ENCODE data around the gene PLAC1. TPM values are rescaled to one million over a fixed set of nuclear protein-coding genes. Genes with fewer than 3 reads are reported as not detected.

PLAC1 gene
- polyA plus RNA-seq, 3 donors from 2014 or later, result not detected

DNA sequence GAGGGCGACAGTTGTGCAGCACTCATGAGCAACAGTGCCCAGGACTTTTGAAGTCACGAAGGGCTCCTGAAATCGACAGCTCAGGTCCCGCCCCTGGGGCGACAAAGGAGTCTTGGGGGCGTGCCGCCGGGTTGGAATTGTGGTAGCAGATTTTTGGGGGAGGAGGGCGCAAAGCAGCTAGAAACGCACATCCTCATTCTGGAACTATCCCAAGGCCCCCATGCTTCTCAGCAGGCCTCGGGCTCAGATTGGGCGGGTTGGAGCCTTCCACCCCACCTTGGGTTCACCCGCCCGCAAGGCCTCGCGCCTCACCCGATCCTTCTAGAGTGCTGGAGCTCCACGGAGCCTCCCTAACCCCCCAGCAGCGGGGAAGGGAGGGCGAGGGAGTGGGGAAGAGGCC, 112.8 kb downstream of the PLAC1 start:
- Mint-ChIP-seq H3K4me3 (no peak overlapping the region), H3K27ac (no peak overlapping the region), H3K36me3 (no peaks in the 10 kb centered on the region), H3K9me3 (peaks cover 0 to 5% (median 0%) of the 10 kb centered on the region in 6 donors), H3K27me3 (ENCODE audit: low read depth in 3 of 3) (peaks cover 13 to 50% (median 25%) of the 10 kb centered on the region in 3 donors), H3K4me1 (peaks cover 22% of the 10 kb centered on the region in 2 donors)
- DNase-seq, result no peak

DNA sequence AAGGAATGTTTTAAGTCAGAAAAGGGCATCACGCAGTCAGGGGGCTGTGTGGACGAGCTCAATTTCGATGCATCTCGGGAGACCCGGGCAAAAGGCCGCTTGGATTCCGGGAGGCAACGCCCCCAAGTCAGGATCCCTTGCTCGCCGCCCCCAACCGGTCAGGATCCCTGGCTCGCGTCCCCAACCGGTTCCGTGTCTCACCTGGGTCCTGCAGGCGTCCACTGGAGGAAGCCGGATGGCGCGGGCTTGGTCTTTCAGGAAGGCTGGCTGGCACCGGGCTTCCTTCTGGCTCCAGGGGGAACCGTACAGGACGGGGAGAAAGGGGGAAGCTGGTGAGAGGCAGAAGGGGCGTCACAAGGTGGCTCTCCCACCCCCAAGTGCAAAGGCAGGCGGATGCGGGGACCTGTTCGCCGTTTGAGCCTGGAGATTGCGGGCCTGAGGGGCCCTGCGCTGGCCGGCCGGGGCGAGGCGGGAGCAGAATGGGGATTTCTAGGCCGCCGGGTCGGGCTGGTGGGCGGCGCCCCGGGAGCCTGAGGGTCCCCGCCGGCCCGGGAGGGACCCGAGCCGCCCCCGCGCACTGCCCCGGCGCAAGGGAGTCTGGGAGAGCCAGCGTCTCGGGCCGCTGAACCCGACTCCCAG, 113.6 kb downstream of the PLAC1 start:
- Mint-ChIP-seq H3K4me3 (no peak overlapping the region), H3K36me3 (no peaks in the 10 kb centered on the region), H3K9me3 (peaks cover 0 to 3% (median 0%) of the 10 kb centered on the region in 6 donors), H3K27ac (no peak overlapping the region), H3K4me1 (peaks cover 13 to 15% of the 10 kb centered on the region in 2 donors), H3K27me3 (ENCODE audit: low read depth in 3 of 3) (peaks cover 8 to 41% (median 22%) of the 10 kb centered on the region in 3 donors)
- DNase-seq, result no peak

DNA sequence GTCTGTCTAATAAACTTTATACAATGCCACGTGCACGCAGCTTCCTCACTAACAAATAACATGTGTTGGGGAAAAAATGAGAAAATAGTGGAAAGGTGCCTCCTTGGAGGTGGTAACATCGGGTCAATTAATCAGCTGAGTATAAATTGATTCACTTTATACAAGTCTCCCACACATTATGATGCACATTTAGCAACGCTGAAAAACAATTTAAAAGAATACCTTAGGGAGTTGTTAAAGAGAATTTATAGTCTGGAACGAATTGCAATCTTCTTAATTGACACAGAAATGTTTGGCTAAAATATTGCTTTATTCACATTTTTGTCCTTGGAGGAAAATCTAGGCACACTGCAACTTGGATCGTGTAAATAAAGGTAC, 114.1 kb downstream of the PLAC1 start:
- H3K9me3 Mint-ChIP-seq, result peaks cover 0 to 3% (median 0%) of the 10 kb centered on the region in 6 donors
- peaks cover 11 to 13% of the 10 kb centered on the region in 2 donors for H3K4me1 Mint-ChIP-seq
- H3K4me3 Mint-ChIP-seq, result no peak overlapping the region
- H3K36me3 Mint-ChIP-seq, result no peaks in the 10 kb centered on the region
- peaks cover 8 to 40% (median 22%) of the 10 kb centered on the region in 3 donors for H3K27me3 Mint-ChIP-seq (ENCODE audit: low read depth in 3 of 3)
- no peak for DNase-seq
- H3K27ac Mint-ChIP-seq, result no peak overlapping the region

DNA sequence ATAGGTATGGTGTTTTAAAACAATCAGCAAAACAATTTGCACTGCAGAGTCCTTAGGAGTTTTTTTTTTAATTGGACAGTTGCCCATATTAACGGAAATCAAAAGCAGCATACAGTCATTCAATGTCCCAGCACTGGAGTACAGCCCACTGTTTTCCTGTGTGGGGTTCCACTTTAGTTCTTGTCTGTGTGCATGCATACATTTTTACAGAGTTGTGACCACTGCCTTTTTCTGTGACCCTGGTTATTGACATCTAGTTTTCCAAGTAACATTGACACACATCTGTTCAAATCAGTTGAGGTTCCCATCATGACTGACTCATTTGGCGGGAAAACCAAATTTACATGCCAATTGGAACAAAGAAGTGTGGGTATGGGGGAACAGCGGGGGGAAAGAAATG, 115.0 kb downstream of the PLAC1 start:
- Mint-ChIP-seq H3K4me3 (no peak overlapping the region), H3K4me1 (peaks cover 3 to 5% of the 10 kb centered on the region in 2 donors), H3K9me3 (no peaks in the 10 kb centered on the region), H3K27ac (no peak overlapping the region), H3K36me3 (no peaks in the 10 kb centered on the region), H3K27me3 (ENCODE audit: low read depth in 3 of 3) (peaks cover 1 to 33% (median 18%) of the 10 kb centered on the region in 3 donors)
- no peak for DNase-seq

DNA sequence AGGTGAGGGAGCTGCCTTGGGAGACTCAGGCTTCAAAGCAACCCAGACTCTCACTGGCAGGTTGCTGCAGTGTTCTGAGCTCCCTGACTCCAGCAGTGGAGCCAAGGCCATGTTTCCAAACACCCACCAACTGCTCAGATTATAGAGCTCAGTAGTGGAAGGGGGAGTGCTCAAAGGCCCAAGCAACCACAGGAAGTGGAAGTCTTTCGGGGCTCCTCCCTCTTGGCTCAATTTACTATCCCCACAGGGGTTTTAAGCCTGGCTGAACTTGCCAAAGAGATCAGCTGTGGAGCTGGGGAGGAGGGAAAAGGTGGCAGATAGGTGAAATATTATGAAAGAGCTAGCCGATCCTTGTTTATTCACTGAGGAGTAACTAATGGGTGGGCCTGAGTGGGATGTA, 115.8 kb downstream of the PLAC1 start:
- Mint-ChIP-seq H3K4me1 (no peaks in the 10 kb centered on the region), H3K27ac (no peak overlapping the region), H3K27me3 (ENCODE audit: low read depth in 3 of 3) (peaks cover 0 to 27% (median 16%) of the 10 kb centered on the region in 3 donors), H3K36me3 (no peaks in the 10 kb centered on the region), H3K4me3 (no peak overlapping the region), H3K9me3 (no peaks in the 10 kb centered on the region)
- DNase-seq, result no peak

DNA sequence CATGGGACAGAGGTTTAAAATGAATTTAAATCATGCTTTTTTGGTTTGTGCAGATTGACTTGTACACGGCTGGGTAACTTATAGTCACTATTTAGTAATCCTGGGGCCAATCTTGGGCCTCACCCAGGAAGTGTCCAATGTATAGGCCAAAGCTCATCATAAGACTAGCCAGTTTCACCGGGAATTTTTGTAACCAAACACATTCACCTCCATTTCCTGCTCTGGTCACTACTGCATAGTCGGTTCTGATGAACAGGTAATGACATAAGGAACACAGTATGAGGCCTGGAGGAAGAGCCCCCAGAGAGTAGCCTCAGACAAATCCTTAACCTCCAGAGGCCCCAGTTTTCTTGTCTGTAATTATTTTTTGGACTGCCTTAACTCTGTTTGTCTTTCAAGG, 116.4 kb downstream of the PLAC1 start:
- H3K27ac Mint-ChIP-seq, result no peak overlapping the region
- H3K36me3 Mint-ChIP-seq, result no peaks in the 10 kb centered on the region
- H3K27me3 Mint-ChIP-seq (ENCODE audit: low read depth in 3 of 3), result peaks cover 0 to 23% (median 14%) of the 10 kb centered on the region in 3 donors
- H3K4me1 Mint-ChIP-seq, result no peaks in the 10 kb centered on the region
- no peak for DNase-seq
- H3K4me3 Mint-ChIP-seq, result no peak overlapping the region
- no peaks in the 10 kb centered on the region for H3K9me3 Mint-ChIP-seq

DNA sequence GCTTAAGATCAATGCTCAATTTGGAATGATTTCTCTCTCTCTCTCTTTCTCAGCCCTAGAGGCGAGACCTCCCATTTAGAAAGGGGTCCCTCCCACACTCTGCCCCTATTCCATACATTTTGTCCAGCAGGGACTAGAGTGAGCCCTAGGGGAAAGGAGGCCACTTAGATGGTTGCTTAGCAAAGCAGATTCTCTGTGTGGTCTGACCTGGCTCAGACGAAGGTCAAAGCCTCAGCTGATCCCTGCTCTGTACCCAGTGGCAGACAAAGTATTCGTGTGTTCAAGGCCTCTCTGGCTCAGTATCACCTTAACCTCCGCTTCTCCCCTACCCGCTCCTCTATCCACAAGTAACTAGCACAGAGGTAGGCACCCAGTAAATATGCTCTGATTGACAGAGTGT, 120.0 kb downstream of the PLAC1 start:
- Mint-ChIP-seq H3K27me3 (ENCODE audit: low read depth in 3 of 3) (peaks cover 0 to 10% (median 3%) of the 10 kb centered on the region in 3 donors), H3K9me3 (no peaks in the 10 kb centered on the region), H3K27ac (no peak overlapping the region), H3K4me3 (no peak overlapping the region), H3K36me3 (no peaks in the 10 kb centered on the region), H3K4me1 (no peaks in the 10 kb centered on the region)
- DNase-seq, result no peak

DNA sequence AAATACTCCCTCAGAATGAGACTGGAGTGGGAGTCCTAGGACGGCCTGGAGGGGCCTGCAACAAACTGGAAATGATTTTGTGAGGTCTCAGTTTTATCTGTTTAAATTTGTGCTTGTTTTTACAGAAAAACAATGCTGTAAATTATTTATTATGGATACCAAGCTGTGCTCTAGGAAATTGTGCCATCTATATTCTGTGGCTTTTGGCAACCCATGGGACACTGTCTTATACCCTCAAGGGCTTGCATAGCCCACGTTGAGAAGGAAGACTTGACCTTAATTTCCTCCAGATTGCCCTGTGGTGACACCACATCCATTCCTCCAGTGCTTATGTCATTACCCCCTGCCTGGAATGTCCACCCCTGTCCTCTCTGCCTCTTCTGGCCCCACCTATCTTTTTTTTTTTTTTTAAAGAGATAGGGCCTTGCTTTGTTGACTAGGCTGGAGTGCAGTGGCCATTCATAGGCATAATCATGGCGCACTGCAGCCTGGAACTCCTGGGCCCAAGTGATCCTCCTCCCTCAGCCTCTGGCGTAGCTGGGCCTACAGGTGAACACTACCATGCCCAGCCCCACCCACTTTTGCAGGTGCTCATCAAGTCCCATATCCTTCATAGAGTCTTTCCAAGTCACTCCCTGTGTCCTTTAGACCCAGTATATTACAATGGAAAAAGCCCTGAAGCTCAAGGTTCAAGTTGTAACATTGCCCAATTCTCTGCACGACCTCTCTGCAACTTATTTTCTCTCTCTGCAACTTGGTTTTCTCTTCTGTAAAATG, 120.9 kb downstream of the PLAC1 start:
- no peak overlapping the region for H3K27ac Mint-ChIP-seq
- H3K9me3 Mint-ChIP-seq, result no peaks in the 10 kb centered on the region
- H3K36me3 Mint-ChIP-seq, result no peaks in the 10 kb centered on the region

DNA sequence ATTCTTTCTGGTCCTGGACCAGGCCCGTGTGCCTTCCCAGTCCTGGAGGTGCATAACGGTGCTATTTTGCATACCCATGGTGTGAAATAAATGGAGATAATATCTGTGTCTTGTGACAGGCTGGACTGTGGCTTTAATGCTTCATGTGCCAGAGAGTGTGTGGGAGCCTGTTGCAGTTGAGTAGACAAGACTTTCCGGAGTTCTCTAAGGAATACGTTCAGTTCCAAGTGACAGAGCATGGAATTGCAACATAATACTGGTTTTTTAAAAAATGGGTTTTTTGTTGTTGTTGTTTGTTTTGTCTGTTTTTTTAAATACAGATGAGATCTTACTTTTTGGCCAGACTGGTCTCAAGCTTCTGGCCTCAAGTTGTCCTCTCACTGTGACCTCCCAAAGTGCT, 124.3 kb downstream of the PLAC1 start:
- Mint-ChIP-seq H3K9me3 (no peaks in the 10 kb centered on the region), H3K27ac (no peak overlapping the region), H3K36me3 (peaks cover 0 to 3% (median 0%) of the 10 kb centered on the region in 3 donors), H3K27me3 (ENCODE audit: low read depth in 3 of 3) (peaks cover 0 to 7% (median 2%) of the 10 kb centered on the region in 3 donors), H3K4me3 (no peak overlapping the region), H3K4me1 (no peaks in the 10 kb centered on the region)
- no peak for DNase-seq

More for the DNA sequence above, 120.9 kb downstream of the PLAC1 start:
- DNase-seq, result no peak
- no peaks in the 10 kb centered on the region for H3K4me1 Mint-ChIP-seq
- peaks cover 0 to 8% (median 3%) of the 10 kb centered on the region in 3 donors for H3K27me3 Mint-ChIP-seq (ENCODE audit: low read depth in 3 of 3)
- H3K4me3 Mint-ChIP-seq, result no peak overlapping the region

DNA sequence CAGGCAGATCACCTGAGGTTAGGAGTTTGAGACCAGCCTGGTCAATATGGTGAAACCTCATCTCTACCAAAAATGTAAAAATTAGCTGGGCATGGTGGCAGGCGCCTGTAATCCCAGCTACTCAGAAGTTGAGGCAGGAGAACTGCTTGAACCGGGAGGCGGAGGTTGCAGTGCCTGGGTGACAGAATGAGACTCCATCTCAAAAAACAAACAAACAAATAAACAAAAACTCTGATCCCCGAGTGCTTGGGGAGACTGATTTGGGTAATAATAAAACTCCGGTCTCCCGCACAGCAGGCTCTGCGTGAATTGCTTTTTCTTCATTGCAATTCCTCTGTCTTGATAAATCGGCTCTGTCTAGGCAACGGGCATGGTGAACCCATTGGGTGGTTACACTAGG, 124.9 kb downstream of the PLAC1 start:
- Mint-ChIP-seq H3K4me1 (no peaks in the 10 kb centered on the region), H3K27ac (no peak overlapping the region), H3K27me3 (ENCODE audit: low read depth in 3 of 3) (peaks cover 0 to 7% (median 2%) of the 10 kb centered on the region in 3 donors), H3K9me3 (no peaks in the 10 kb centered on the region), H3K4me3 (no peak overlapping the region), H3K36me3 (peaks cover 0 to 3% (median 0%) of the 10 kb centered on the region in 3 donors)
- DNase-seq, result no peak

DNA sequence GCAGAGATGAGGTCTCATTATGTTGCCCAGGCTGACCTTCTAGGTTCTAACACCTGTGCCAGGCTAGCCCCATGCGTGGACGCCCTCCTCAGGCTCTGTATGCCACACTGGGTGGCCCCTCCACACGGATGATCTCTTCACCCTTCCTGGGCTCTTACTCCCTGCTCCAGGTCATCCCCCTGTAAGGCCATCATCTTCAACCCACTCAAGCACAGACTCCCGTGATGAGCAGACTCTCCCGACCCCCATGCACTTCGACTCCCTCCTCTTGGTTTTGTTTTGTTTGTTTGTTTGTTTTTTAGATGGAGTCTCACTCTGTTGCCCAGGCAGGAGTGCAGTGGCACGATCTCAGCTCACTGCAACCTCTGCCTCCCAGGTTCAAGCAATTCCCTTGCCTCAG, 127.4 kb downstream of the PLAC1 start:
- H3K4me1 Mint-ChIP-seq, result no peaks in the 10 kb centered on the region
- no peak overlapping the region for H3K4me3 Mint-ChIP-seq
- H3K9me3 Mint-ChIP-seq, result no peaks in the 10 kb centered on the region
- H3K36me3 Mint-ChIP-seq, result peaks cover 0 to 3% (median 0%) of the 10 kb centered on the region in 3 donors
- peaks cover 0 to 7% (median 5%) of the 10 kb centered on the region in 3 donors for H3K27me3 Mint-ChIP-seq (ENCODE audit: low read depth in 3 of 3)
- H3K27ac Mint-ChIP-seq, result no peak overlapping the region
- no peak for DNase-seq

DNA sequence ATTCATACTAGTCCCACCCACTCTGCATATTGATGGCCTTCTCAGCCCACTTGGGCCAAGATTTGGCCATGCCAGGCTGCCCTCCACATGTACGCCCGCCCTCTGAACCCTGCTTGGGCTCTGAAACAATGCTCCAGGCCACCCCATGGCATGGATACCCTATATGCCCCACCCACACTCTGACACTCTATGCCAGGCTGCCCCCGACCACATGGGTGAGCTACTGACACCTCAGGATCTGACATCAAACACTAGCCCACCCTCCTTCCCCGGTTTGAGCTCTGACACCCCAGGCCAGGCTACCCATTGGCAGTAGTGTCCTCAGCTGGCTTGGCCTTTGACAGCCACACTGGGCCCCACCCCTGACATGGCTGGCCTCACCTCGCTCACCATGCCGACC, 128.8 kb downstream of the PLAC1 start:
- no peak for DNase-seq
- Mint-ChIP-seq H3K4me3 (no peak overlapping the region), H3K27ac (no peak overlapping the region), H3K9me3 (no peaks in the 10 kb centered on the region), H3K36me3 (peaks cover 0 to 3% (median 3%) of the 10 kb centered on the region in 3 donors), H3K4me1 (no peaks in the 10 kb centered on the region), H3K27me3 (ENCODE audit: low read depth in 3 of 3) (peaks cover 0 to 7% (median 5%) of the 10 kb centered on the region in 3 donors)

DNA sequence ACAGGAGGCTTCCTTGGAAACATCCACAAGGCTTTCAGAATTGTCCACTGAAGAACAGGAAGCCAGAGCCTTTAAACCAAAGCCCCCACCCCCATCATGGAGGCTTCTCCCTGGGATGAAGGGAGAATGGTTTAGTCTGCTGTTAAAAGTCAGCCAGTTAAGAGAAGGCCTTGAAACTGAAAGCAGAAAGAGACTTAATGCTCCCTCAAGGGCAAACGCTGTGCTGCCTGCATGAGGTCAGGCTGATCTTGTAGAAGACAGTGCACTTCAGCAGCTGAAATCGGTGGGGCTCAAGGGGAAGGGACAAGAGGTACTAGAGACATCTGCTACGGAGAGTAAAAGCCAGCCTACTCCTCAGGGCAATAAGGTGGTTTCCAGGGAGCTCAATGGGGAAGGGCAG, 129.3 kb downstream of the PLAC1 start:
- no peak for DNase-seq
- Mint-ChIP-seq H3K27me3 (ENCODE audit: low read depth in 3 of 3) (peaks cover 0 to 7% (median 5%) of the 10 kb centered on the region in 3 donors), H3K4me1 (no peaks in the 10 kb centered on the region), H3K9me3 (no peaks in the 10 kb centered on the region), H3K36me3 (peaks cover 0 to 3% (median 3%) of the 10 kb centered on the region in 3 donors), H3K27ac (no peak overlapping the region), H3K4me3 (no peak overlapping the region)

DNA sequence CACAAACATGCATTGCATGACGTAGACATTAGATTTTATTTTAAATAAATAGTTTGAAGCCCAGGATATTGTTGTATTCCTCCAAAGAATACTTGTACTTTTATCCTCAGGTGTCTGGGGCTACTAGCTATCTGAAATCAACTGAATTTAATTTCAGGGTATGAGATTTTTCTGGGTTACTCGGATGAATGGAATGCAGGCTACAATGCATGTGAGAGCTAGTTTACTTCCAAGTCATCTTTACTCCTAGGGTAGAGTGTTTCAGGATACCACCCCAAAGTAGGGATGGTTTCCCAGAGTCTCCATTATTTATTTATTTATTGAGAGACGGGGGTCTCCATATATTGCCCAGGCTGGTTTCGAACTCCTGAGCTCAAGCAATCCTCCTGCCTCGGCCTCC, 131.9 kb downstream of the PLAC1 start:
- DNase-seq, result no peak
- Mint-ChIP-seq H3K4me3 (no peak overlapping the region), H3K4me1 (peaks cover 7 to 9% of the 10 kb centered on the region in 2 donors), H3K27me3 (ENCODE audit: low read depth in 3 of 3) (peaks cover 0 to 5% (median 5%) of the 10 kb centered on the region in 3 donors), H3K36me3 (peaks cover 0 to 3% (median 1%) of the 10 kb centered on the region in 3 donors), H3K27ac (no peak overlapping the region), H3K9me3 (no peaks in the 10 kb centered on the region)
